ENCODE data around the gene NRG2.

The NRG2 gene

GRCh38 chr5:139848508-139849100 is 194.5 kb downstream of the NRG2 start:
- Histone ChIP-seq H3K4me3 (ENCODE audit: insufficient read depth, low read length, poor library complexity, severe bottlenecking) (peak overlapping the region; percentile 55), H3K36me3 (ENCODE audit: low read length) (no peaks in the 10 kb centered on the region), H3K9ac (ENCODE audit: low read length) (peak overlapping the region; percentile 61), H2AFZ (ENCODE audit: low read depth, low read length, severe bottlenecking) (peak overlapping the region; percentile 83), H3K27ac (ENCODE audit: low read depth, low read length) (no peak overlapping the region), H3K4me2 (ENCODE audit: low read depth, low read length, poor library complexity, severe bottlenecking) (peak overlapping the region; percentile 65), H3F3A (ENCODE audit: insufficient read depth) (no peaks in the 10 kb centered on the region), H3K9me3 (ENCODE audit: insufficient read depth, low read length) (no peaks in the 10 kb centered on the region), H3K27me3 (ENCODE audit: low read length) (no peaks in the 10 kb centered on the region), H3K79me2 (ENCODE audit: insufficient read depth, low read length) (no peaks in the 10 kb centered on the region), H3K9me2 (replicated peaks; ENCODE audit: insufficient read depth, low read length) (no peaks in the 10 kb centered on the region), H4K20me1 (ENCODE audit: low read depth, low read length) (no peaks in the 10 kb centered on the region)
- TF ChIP-seq CTCF (IDR thresholded peaks at IDR 0.05; ENCODE audit: insufficient read depth, low read length, poor library complexity, severe bottlenecking) = no peak
- no peak for TF ChIP-seq EZH2phosphoT487 (conservative IDR thresholded peaks at IDR 0.05; ENCODE audit: low read length)

- no peaks in the 10 kb centered on the region for H3F3A ChIP-seq (ENCODE audit: insufficient read depth)
- no peaks in the 10 kb centered on the region for H3K36me3 ChIP-seq (ENCODE audit: low read length)
- H3K27ac ChIP-seq (ENCODE audit: low read depth, low read length) = no peak overlapping the region
- no peaks in the 10 kb centered on the region for H3K79me2 ChIP-seq (ENCODE audit: insufficient read depth, low read length)
- H3K9me2 ChIP-seq (replicated peaks; ENCODE audit: insufficient read depth, low read length) = no peaks in the 10 kb centered on the region
- peak overlapping the region; percentile 65 for H3K4me2 ChIP-seq (ENCODE audit: low read depth, low read length, poor library complexity, severe bottlenecking)
- peak overlapping the region; percentile 61 for H3K9ac ChIP-seq (ENCODE audit: low read length)
- no peaks in the 10 kb centered on the region for H3K9me3 ChIP-seq (ENCODE audit: insufficient read depth, low read length)
- peak overlapping the region; percentile 91 for H2AFZ ChIP-seq (ENCODE audit: low read depth, low read length, severe bottlenecking)
- peak overlapping the region; percentile 63 for H3K4me3 ChIP-seq (ENCODE audit: insufficient read depth, low read length, poor library complexity, severe bottlenecking)
- H3K27me3 ChIP-seq (ENCODE audit: low read length) = no peaks in the 10 kb centered on the region
- H4K20me1 ChIP-seq (ENCODE audit: low read depth, low read length) = no peaks in the 10 kb centered on the region
- TF ChIP-seq CTCF (IDR thresholded peaks at IDR 0.05; ENCODE audit: insufficient read depth, low read length, poor library complexity, severe bottlenecking) (no peak), EZH2phosphoT487 (conservative IDR thresholded peaks at IDR 0.05; ENCODE audit: low read length) (no peak)
Measured at GRCh38 chr5:139847790-139848507, 195.2 kb downstream of the NRG2 start.

GRCh38 chr5:139847091-139847490 is 196.0 kb downstream of the NRG2 start:
- Histone ChIP-seq H3K27ac (ENCODE audit: low read depth, low read length) (no peak overlapping the region), H3K9me3 (ENCODE audit: insufficient read depth, low read length) (no peaks in the 10 kb centered on the region), H3K36me3 (ENCODE audit: low read length) (no peaks in the 10 kb centered on the region), H3F3A (ENCODE audit: insufficient read depth) (no peaks in the 10 kb centered on the region), H3K9ac (ENCODE audit: low read length) (no peak overlapping the region), H3K27me3 (ENCODE audit: low read length) (no peaks in the 10 kb centered on the region), H4K20me1 (ENCODE audit: low read depth, low read length) (no peaks in the 10 kb centered on the region), H3K79me2 (ENCODE audit: insufficient read depth, low read length) (no peaks in the 10 kb centered on the region), H3K4me2 (ENCODE audit: low read depth, low read length, poor library complexity, severe bottlenecking) (peak overlapping the region; percentile 65), H3K4me3 (ENCODE audit: insufficient read depth, low read length, poor library complexity, severe bottlenecking) (no peak overlapping the region), H2AFZ (ENCODE audit: low read depth, low read length, severe bottlenecking) (no peak overlapping the region), H3K9me2 (replicated peaks; ENCODE audit: insufficient read depth, low read length) (no peaks in the 10 kb centered on the region)
- TF ChIP-seq EZH2phosphoT487 (conservative IDR thresholded peaks at IDR 0.05; ENCODE audit: low read length) = no peak
- TF ChIP-seq CTCF (IDR thresholded peaks at IDR 0.05; ENCODE audit: insufficient read depth, low read length, poor library complexity, severe bottlenecking) = no peak
